HFF-Myc (cell line): Measurements from ENCODE around the gene MRPL58.
"Not testable (repeated sequence)": the region's sequence is repeated elsewhere in the genome, so short reads cannot be mapped to it uniquely, and the experiment has no call there.

Experiments
- DNase-seq: peaks from one replicate; pipeline ENCODE4 v3.0.0-alpha.2; 2011; ENCODE audit warnings: low read depth; ENCODE audit errors: extremely low read depth
- H3K4me3 ChIP-seq: replicated peaks from 2 replicates; pipeline ENCODE4 v1.5.1; 2011; ENCODE audit warnings: low read depth, mild to moderate bottlenecking, control low read depth, low read length
- CTCF ChIP-seq: IDR thresholded peaks from 2 replicates; pipeline ENCODE4 v1.5.1; 2012; ENCODE audit warnings: mild to moderate bottlenecking, low read depth, low read length, control low read depth; ENCODE audit errors: missing control alignments

The MRPL58 gene

GRCh38 chr17:75012346-75013091 is at the start of gene MRPL58:
Gene MRPL58 (plus strand): TSS chr17:75012670. CDS start chr17:75012687, 17 bp downstream.
- H3K4me3 ChIP-seq, result peak within 1 kb of the TSS; percentile 92
- DNase-seq, result peak; percentile 56
- TF ChIP-seq CTCF, result peak; percentile 39

GRCh38 chr17:74963656-74964055 is 48.8 kb upstream of the MRPL58 start:
- no peak overlapping the region for H3K4me3 ChIP-seq
- no peak for TF ChIP-seq CTCF
- DNase-seq, result no peak

GRCh38 chr17:74964246-74964761 is 48.2 kb upstream of the MRPL58 start:
- TF ChIP-seq CTCF, result no peak
- no peak for DNase-seq
- no peak overlapping the region for H3K4me3 ChIP-seq

GRCh38 chr17:74964988-74965622 is 47.4 kb upstream of the MRPL58 start:
- no peak overlapping the region for H3K4me3 ChIP-seq
- no peak for TF ChIP-seq CTCF
- DNase-seq, result no peak

GRCh38 chr17:74968361-74968780 is 44.1 kb upstream of the MRPL58 start:
- DNase-seq, result no peak
- no peak for TF ChIP-seq CTCF
- no peak overlapping the region for H3K4me3 ChIP-seq

- DNase-seq, H3K4me3 ChIP-seq: not testable (repeated sequence)
Measured at GRCh38 chr17:74969501-74969900, 43.0 kb upstream of the MRPL58 start.

- no peak for DNase-seq
- no peak for TF ChIP-seq CTCF
- no peak overlapping the region for H3K4me3 ChIP-seq
Measured at GRCh38 chr17:74970395-74970794, 42.1 kb upstream of the MRPL58 start.
